H1 (cell line): ENCODE measurements around the gene PABPN1. TPM values are rescaled to one million over a fixed set of nuclear protein-coding genes. Genes with fewer than 3 reads are reported as not detected.

Experiments used
- CBX5 ChIP-seq: fragments of 300-800, 300-1000 bp; sonication (generic); IDR thresholded peaks from 2 replicates; pipeline ENCODE4 v1.7.1; 2016; ENCODE audit warnings: antibody characterized with exemption, low read length, low read depth
- JUND ChIP-seq: IDR thresholded peaks from 2 replicates; pipeline ENCODE4 v1.6.1; 2011; ENCODE audit warnings: mild to moderate bottlenecking, improper control_type of control experiment, low read length
- TCF12 ChIP-seq: IDR thresholded peaks from 2 replicates; pipeline ENCODE4 v1.6.1; 2011; ENCODE audit warnings: low read depth, mild to moderate bottlenecking, low read length
- polyA plus RNA-seq, 7 experiments: library from polyadenylated mRNA; depleted of rRNA in 3 of 7; stranded (reverse) in 5 of 7; unstranded in 2 of 7; fragments of >200 nt in 5 of 7; fragments of 200-250 nt in 2 of 7; gene quantifications; 1 replicate in 5 of 7; 2 replicates in 1 of 7; 4 replicates in 1 of 7; pipeline versions ENCODE4 v1.2.1 to v1.2.3, GENCODE V29; 2011 to 2013; ENCODE audit warnings: missing spikeins in 2 of 7, mixed read lengths in 2 of 7
- total RNA-seq: library from RNA; stranded (reverse); fragmentation: NEBNext Ultra II Directional; extraction: Animal tissue kit (Norgen Biotek cat#: 25700); gene quantifications from 2 replicates; pipeline ENCODE4 v1.2.1, GENCODE V29; 2021

The PABPN1 gene
- total and polyA plus RNA-seq, 2 of the 8 experiments (the other 6 are each of a cell fraction or from before 2014, with no cell fraction given): 300 to 331 TPM

GRCh38 chr14:23353433-23353780 is 32.1 kb downstream of the PABPN1 start (continued):
- TF ChIP-seq CBX5: no peak
- no peak for TF ChIP-seq TCF12
- TF ChIP-seq JUND: no peak
